IPS DF 19.7 (cell line): ENCODE results near the gene PCMT1.

Experiments used
- DNase-seq: peaks from one replicate; pipeline ENCODE4 v3.0.0-alpha.2; 2013; ENCODE audit warnings: low read depth, low spot score

Gene PCMT1

DNA sequence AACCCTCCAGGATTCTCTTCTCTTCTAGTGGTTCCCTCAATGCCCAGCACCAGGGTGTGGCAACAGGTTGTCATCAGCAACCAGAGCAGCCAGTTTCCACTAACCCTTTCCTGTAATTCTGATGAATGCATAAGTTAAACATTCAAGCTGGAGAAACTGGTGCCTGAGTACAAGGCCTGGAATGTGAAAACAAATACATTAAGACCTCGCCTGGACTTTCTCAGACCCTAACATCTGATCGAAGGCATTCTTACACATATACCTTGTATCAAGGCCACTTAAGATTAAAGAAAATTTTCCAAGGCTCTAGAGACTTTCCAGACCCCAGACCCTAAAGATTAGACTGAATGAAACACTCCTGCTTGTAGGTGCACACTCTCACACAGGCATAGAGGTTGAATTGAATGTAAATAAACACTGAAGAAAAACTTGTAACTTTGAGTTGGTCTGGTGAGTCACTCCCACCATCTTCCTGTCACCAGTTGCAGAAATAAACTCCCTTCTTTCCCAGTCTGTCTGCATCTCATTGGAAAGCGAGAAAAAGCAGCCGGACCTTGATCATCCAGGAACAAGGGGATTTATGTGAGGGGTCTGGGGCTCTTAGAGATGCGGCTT is 105.6 kb downstream of the PCMT1 start:
- no peak for DNase-seq

DNA sequence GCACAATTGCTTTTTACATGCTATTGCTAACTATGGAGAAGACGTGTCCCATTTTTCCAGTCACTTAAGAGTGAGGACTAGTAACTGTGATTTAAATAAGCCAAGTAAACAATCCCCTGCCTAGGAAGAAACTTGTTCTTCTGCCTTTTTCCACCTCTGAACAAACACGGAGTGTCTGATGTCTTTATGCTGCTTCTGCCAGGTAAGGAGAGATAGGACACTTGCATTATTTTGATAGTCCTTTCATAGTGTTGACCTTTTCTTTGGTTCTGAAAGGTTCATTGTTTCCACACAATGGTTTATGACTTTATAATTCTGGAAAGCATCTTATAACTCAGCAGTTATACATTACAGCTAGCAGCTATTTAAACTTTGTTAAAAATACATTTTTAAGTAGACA is 106.2 kb downstream of the PCMT1 start:
- no peak for DNase-seq

DNA sequence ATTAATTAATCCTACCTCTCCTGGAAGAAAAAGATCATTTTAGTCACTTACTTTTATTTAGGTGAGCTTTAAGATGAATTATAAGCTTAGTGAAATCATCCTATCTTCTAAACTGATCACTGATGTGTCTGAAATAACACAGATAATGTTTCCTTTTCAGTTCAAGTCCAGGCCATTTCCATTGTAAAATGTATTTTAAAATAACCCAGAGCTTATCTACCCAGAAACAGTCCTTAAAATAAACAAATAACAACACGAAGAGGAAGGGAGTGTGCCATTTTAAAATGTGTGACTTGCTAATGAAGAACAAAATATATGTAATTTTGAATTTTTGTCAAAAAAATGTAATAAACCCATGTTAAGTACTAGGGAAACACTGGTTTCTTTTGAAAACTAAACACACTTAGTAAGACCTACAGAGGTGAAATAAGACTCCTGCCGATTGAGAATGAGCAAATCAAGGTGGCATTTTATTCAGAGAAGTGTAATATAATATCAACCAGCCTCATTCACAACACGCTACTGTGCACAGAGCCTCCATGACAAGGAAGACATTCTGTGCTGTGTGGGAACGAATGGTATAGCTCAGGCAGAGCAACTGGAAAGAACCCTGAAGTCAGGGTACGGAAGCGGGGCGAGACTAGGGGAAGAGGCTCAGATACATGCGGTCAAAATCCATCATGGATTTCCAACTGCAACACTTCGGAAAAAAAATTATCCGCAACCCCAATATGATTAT is 106.9 kb downstream of the PCMT1 start:
- DNase-seq, result no peak

DNA sequence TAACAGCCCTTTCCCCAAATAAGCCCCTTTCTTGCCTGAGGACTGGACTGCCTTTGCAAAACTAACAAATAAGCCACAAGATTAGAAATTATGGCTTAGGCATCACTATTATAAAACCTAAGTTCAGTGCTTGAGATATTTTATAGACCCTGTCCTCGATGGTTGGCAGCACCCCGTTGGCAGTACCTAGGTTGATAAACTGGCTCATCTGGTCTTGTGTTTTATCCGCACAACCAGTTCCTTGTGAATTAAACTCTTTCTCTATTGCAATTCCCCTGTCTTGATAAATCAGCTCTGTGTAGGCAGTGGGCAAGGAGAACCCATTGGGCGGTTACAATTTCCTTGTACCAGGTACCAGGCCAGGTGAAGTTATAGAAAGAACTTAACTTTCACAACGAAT is 108.0 kb downstream of the PCMT1 start:
- no peak for DNase-seq

DNA sequence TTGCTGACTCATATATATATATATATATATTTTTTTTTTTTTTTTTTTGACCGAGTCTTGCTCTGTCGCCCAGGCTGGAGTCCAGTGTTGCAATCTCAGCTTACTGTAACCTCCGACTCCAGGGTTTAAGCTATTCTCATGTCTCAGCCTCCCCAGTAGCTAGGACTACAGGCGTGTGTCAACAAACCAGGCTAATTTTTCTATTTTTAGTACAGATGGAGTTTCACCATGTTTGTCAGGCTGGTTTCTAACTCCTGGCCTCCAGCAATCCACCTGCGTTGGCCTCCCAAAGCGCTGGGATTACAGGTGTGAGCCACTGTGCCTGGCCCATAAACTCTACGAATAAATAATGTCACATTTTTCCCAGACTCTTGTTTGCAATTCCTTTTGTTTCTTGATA is 109.8 kb downstream of the PCMT1 start:
- no peak for DNase-seq

DNA sequence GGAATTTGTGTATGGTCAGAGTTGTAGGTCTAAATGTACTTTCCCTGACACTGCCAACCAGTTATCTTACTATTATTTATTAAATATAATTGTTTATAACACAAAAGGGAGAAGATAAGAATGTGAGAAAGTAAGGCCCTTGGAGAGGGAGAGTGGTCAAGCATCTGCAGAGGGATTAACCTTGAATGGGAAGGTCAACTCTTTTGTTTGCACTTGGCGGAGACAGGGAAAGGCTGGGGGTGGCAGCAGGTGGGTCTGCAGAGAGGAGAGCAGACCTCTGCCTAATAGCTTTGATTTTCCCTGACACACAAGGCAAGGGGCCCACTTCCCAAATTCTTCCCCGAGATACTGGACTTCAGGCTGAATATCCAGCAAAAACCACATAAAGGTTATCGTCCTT is 110.4 kb downstream of the PCMT1 start:
- no peak for DNase-seq

DNA sequence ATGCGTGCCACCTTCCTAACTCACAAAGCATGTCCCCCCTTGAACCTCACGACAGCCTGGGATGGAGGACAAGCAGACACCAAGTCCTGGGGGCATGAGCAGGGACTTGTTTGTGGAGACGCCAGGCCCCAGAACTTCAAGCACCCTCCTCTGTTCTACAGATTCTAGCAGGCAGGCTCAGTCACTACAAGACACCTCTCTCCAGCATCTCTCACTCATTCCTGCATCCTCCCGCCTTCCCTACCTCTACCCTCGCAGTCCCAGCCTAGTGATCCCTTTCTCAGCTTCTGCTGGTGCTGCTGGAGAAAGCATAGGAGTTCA is 110.9 kb downstream of the PCMT1 start:
- DNase-seq, result no peak
